Inferior parietal cortex (tissue), 1 donor: Measurements from ENCODE around the gene ARHGEF12.

Experiments
- DNase-seq: peaks from one replicate; pipeline ENCODE4 v3.0.0-alpha.2; 2016; ENCODE audit errors: extremely low spot score

ARHGEF12 gene

DNA sequence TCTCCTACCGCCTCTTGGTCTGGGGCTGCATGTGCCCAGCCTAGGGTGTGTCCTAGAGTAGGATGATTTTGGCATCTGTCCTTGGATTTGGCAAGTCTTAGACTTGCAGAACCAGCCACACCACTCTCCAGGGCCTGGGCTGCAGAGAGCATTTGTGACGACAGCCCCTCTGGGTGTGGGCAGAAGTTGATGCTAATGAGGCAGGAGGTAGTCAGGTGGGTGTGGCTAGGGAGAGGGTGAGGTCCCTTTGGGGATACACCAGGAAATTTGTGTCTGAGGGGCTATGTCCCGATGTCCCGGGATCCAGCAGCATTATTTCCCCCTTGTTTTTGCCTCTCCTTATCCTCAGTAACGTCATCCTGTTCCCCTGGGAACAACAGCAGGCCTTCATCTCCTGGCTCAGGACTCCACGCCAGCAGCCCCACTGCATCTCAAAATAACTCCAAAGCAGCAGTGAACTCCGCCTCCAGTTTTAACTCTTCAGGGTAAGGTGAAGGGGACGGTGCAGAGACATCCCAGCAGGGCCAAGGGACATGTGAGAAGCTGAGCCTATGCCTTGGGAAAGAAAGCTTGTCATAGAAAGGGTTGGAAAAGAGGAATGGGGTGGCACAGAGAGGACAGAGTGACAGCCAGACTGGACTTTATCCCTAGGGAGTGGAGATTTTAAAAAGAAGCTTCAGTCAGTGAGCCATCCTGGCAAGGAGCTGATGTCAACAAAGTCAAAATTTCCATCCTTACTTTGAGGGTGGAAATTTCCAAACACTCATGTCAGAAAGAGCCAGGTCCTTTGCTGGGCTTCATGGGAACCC, 19.1 kb upstream of the ARHGEF12 start:
- DNase-seq = no peak

DNA sequence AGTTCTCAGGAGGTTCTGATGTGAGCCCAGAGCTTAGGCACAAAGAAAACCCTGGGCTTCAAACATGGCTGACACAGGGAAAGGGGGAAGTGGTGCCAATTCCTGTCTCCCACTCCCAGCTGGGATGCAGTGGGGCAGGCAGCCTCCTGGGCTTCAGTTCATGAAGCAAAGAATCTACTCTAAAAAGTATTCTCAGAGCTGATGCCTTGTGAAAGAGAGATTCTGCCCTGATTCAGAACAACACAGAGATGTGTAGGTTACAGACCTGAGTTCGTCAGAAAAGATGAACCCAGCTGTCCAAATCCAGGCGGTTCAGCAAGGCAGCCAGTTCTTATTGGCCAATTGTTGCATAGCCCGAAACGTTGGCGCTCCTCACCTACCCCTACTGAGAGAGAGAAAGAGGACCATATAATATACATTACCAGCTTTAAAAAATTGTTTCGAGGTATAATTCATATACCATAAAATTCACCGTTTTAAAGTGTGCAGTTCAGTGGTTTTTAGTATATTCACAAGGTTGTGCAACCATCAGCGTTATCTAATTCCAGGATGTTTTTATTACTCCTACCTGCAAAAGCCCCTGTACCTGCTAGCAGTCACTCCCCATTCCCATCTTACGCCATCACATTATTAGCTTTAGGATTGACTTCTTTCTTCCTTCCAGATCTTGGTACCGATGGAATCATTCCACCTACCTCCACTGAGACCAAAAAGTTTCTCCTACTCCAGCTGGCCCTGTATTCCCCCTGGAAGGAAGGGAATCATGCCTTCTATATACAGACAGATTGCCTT, 18.3 kb upstream of the ARHGEF12 start:
- no peak for DNase-seq

- DNase-seq = no peak
Measured at GRCh38 chr11:120318906-120319305, 17.3 kb upstream of the ARHGEF12 start.

DNA sequence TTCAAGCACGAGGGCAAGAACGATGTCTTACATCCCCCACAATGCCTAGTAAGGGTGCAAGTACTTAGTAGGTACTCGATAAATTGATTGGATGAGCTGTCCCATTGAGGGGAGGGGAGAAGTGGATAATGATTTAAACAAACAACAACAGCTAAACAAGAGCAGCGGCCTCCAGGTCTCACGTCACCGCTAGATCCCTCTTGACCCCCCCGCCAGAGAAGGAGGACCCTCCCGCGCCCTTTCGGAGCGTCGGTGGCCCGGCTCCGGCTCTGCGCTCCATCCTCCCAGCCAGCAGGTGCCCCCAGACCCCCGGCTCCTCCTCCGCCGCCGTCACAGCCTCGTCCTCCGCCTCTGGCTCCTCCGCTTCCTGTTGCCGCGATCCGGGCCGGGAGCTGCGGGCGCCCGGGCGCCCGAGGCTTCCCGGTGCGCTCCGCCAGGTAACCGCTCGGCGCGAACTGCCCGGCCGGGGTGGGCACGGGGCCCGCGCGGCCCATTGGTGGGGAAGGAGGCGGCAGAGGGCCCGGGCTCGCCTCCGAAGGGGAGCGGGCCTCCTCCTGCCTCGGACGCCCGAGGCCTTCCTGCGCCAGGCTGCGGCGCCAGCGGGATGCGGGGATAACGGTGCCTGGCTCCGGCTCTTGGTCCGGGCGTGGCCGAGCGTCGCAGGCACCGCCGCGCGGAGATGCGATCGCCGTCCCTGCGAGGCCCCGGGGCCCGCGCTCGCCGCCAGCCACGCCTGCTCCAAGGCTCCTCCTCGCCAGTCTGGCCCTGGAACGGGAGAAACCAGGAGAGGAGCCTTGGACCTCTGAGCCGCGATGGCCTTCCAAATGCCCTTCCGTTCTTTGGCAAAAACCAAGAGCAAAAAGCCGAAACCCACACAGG, 11.0 kb upstream of the ARHGEF12 start, which contains the start of gene TLCD5:
Gene TLCD5, plus strand, starts transcription at position 368 of the 879 bp plus-strand sequence. CDS start 2,143 bp downstream, outside the sequence.
- DNase-seq = no peak

GRCh38 chr11:120326228-120326627, 10.0 kb upstream of the ARHGEF12 start:
- DNase-seq = no peak

DNA sequence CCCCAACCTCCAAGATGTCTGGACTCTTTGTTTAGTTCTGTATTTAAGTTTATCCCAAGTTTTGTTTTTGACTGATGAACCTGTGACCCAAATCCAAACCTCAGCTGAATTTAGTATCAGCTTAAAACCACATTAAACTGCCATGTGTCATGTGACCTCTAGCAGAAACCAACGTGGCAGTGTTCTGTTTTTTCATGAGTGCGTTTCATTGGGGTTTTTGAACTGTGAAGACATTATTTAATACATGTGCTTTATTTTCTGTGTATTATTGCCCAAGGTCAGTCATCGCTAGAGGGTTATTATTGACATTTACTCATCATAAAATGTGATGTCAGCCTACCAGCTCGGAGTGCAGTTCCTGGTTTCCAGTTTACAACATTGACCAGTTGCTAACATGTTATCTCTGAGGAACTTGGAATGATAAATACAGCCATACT, 9.3 kb upstream of the ARHGEF12 start:
- DNase-seq = no peak

DNA sequence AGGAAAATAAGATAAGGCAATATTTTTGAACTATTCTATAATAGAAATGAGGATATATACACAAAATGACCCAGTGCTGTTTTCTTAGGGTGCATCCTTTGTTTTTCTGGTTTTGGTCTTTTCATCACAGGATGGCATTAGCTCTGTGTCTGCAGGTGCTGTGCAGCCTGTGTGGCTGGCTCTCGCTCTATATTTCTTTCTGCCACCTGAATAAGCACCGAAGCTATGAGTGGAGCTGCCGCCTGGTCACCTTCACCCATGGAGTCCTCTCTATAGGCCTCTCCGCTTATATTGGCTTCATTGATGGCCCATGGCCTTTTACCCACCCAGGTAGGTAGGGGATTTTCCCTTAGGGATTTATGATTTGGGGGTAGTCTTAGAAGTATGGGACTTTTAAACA, 8.9 kb upstream of the ARHGEF12 start:
- no peak for DNase-seq

- no peak for DNase-seq
Measured at GRCh38 chr11:120329556-120329955, 6.7 kb upstream of the ARHGEF12 start.

- DNase-seq = no peak
Measured at GRCh38 chr11:120330045-120330444, 6.2 kb upstream of the ARHGEF12 start.

DNA sequence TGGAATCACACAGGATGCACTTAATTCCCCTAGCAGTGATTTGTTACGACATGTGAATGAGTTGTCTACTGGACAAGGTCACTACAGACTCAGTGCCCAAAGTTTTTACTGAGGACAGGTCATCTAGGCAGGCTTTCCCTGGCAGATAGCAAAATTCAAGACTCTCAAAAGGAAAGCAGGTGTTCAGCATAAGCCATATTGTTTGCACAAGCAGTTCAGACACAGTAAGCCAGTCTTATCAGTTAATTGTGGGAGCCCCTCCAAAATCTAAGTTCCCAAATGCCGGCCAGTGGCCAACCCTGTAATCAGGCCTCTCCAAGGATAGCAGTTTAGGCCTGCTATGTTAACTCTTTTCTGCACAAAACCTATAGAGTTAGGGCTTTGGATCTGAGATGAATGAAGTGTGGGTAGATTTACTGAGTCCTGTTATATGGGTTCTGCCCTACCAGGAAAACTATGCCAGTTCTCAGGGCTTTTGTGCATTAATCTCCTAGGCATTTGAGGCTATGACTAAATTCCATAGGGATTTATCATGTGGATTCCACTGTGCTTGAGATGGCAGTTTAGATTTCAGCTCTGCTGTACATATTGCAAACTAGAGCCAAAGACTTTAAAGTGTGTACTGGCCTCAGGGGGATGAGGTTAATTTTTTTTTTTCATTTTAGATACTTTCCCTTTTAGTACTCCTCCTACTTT, 4.8 kb upstream of the ARHGEF12 start:
- DNase-seq = no peak

DNA sequence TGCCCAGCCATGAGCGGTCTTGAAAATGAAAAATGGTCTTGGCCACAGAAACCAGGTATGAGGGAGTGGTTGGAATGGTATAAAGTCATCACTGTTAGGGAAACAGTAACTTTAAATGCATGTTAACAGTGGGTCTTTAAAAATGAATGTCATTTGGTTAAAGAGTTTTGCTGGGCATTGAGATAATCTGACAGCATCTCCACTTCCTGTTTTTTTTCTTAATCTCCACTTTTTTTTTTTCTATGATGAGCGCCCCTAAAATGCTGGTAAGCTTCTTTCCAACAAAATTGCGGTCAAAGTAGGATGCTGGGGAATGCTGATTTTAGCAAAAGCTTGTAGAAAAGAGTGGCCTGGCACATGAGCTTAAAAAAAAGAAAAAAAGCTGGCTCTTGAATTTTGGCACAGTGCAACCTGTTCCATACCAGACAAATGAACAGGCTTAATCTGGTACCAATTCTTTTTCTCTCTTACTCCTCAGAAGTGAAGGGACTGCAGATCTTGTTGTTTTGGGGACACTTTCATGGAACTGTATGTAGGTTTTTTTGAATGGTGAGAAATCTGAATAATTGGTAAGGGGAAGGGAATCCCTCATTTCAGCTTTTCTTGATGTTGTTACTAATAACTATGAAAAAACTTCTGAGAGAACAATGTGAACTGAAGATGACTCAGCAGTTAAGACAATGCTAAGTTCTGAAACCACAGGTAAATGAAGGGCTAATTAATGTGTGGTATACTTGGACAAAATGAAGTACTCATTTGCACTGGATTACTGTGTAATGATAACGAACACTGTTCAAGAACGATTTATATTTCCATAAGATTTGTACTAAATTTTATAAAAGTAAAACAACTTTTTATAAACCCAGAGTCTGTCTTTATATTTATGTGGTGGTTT, 3.1 kb upstream of the ARHGEF12 start:
- no peak for DNase-seq

- DNase-seq = no peak
Measured at GRCh38 chr11:120333801-120334200, 2.4 kb upstream of the ARHGEF12 start.

- DNase-seq = no peak
Measured at GRCh38 chr11:120334332-120334731, 1.9 kb upstream of the ARHGEF12 start.

DNA sequence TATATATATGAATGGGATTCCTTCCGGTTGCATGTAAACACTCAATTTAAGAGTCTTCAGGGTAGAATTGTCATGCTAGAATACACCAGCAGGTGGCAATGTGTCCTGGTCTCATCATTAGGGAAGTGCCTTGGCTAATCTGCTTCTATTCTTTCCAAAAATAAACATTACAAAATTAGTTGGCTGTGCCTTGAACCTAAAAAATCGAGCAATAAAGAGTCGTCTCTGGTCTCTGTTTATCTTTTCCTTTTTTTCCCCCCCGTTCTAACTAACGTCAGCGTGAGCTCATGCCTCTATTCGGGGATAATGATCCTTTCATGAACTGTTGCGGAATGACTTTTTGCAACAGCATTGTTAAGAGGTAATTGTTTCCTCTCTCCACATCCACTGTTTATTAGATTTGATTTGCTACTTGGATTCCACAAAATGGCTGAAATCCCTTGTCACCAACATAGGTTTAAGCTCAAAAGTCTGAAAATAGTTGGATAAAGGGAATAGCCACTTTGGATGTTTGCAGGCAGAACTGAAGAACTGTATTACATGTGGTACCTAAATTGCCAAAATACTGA, 1.2 kb upstream of the ARHGEF12 start:
- DNase-seq = peak; percentile 96

DNA sequence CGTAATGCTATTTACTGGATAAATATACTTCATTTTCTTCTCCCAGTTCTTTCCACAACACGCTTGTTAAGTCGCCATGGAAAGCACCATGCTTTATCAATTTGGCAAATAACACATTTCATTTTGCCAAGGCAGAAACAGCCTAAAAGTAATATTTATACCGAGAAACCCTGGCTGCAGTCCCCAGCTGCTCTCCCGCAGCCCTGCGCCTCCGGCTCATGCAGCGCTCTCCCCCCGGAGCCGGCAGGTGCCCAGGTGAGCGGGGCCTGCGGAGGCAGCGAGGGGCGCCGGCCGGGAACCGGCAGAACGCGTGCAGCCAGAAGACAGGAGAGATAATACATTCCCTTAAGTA, 681 bp upstream of the ARHGEF12 start:
- DNase-seq = no peak

GRCh38 chr11:120336641-120337354, 585 bp downstream of the ARHGEF12 start:
- no peak for DNase-seq

GRCh38 chr11:120337355-120338106, 1.3 kb downstream of the ARHGEF12 start:
- DNase-seq = no peak

DNA sequence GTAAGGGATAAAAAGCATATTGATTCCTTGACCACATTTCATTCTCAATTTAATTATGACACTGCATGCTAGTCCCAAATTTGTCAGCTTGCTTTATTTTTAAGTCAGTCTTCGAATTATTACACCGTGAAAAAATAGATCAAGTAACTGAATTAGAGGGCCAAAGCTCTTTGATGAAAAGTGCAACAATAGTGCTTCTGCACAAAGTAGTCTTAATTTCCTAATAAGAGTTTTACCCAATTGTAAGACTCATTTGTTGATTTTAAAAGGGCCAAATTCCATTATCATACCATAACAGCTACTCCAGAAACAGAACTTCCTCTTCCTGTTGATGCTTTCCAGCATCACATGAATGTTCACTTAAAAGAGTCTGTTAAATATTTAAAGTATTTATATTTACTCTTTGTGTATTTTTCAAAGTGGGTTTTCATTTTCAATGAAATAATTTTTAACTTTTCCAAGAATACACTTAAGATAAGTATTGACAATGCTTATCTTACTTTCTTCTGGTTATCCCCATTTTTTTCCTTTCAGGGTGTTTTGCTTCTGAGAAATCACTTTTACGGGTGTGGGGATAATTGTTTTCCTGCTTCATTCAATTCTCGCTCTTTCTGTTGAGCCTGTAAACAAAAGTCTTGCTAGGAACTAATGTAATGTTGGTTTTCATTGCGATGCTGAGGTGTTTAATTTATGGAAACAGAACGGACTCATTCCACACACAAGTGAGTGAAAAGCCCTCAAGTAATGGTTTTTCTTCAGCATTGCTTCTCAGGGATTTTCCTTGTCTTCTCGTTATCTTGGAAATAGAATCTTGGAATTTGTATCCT, 2.1 kb downstream of the ARHGEF12 start:
- no peak for DNase-seq
